ENCODE measurements around the gene TBXAS1.

DNA sequence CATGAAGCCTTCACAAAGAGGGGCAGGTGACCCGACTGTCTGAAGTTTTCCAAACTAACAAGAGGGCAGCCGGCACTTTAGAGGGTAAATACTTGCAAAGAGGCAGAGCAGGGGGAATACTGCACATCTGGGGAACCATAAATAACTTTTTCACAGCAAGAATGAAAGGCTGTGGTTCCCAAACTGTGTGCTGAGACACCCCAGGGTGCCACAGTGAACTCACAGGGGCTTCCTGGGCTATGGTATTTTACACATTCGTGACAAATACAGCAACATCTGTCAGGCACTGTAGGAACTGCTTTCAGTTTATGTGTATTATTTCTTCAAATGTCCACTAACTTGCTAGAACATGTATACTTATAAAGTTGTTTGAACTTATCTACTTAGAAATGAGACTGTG lies 67.2 kb downstream of the TBXAS1 start:
- no peak for TF ChIP-seq EZH2 (IDR thresholded peaks at IDR 0.05; ENCODE audit: low read depth)
- TF ChIP-seq, protein P1, sequence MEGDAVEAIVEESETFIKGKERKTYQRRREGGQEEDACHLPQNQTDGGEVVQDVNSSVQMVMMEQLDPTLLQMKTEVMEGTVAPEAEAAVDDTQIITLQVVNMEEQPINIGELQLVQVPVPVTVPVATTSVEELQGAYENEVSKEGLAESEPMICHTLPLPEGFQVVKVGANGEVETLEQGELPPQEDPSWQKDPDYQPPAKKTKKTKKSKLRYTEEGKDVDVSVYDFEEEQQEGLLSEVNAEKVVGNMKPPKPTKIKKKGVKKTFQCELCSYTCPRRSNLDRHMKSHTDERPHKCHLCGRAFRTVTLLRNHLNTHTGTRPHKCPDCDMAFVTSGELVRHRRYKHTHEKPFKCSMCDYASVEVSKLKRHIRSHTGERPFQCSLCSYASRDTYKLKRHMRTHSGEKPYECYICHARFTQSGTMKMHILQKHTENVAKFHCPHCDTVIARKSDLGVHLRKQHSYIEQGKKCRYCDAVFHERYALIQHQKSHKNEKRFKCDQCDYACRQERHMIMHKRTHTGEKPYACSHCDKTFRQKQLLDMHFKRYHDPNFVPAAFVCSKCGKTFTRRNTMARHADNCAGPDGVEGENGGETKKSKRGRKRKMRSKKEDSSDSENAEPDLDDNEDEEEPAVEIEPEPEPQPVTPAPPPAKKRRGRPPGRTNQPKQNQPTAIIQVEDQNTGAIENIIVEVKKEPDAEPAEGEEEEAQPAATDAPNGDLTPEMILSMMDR (conservative IDR thresholded peaks at IDR 0.05): no peak
